ENCODE measurements around the gene CLCN1.

- no peak for TF ChIP-seq POLR2AphosphoS5 (IDR thresholded peaks at IDR 0.05)
- no peak for TF ChIP-seq EP300 (IDR thresholded peaks at IDR 0.05)
- TF ChIP-seq CTCF (IDR thresholded peaks at IDR 0.05) = no peak
- TF ChIP-seq POLR2A (IDR thresholded peaks at IDR 0.05; ENCODE audit: low read depth) = no peak
These were observed 2.8 kb downstream of the CLCN1 start for GRCh38 chr7:143318661-143319060.

Measured in esophagus muscularis mucosa (tissue), 4 donors.